WTC11 (cell line): Measurements from ENCODE around the gene CHST1. TPM values are rescaled to one million over a fixed set of nuclear protein-coding genes. Genes with fewer than 3 reads are reported as not detected.

ENCODE experiments used
- ATAC-seq: fragments of 200-7000 bp; cut with Tn5 transposase; 2 replicates; pipeline ENCODE4 v1.10.0; 2021; ENCODE audit warnings: mild to moderate bottlenecking, moderate library complexity
- CTCF ChIA-PET: fragments of 300-600 bp; sonication (Branson Sonifier 250); formaldehyde crosslinking; loops from one replicate; lab custom pipeline; 2021; ENCODE audit warnings: antibody characterized with exemption; lab: Charles Lee
- POLR2A ChIA-PET: fragments of 350-600 bp; sonication (Branson Sonifier 250); formaldehyde crosslinking; loops from one replicate; lab custom pipeline; 2021; ENCODE audit warnings: antibody characterized with exemption; lab: Charles Lee
- DNase-seq: peaks from one replicate; pipeline ENCODE4 v3.0.0; 2021; ENCODE audit warnings: low spot score
- H3K27ac Mint-ChIP-seq: 2 replicates; pipeline ENCODE4 v1.8.0; 2021; ENCODE audit warnings: mixed read lengths
- H3K27me3 Mint-ChIP-seq: 2 replicates; pipeline ENCODE4 v1.8.0; 2021; ENCODE audit warnings: low read depth, mild to moderate bottlenecking, moderate library complexity, mixed read lengths
- H3K36me3 Mint-ChIP-seq: 2 replicates; pipeline ENCODE4 v1.8.0; 2021; ENCODE audit warnings: mixed read lengths
- H3K4me1 Mint-ChIP-seq: 2 replicates; pipeline ENCODE4 v1.8.0; 2022; ENCODE audit warnings: mixed read lengths
- H3K4me3 Mint-ChIP-seq: 2 replicates; pipeline ENCODE4 v1.8.0; 2021; ENCODE audit warnings: mild to moderate bottlenecking, moderate library complexity, mixed read lengths
- H3K9me3 Mint-ChIP-seq: 2 replicates; pipeline ENCODE4 v1.8.0; 2021; ENCODE audit warnings: mixed read lengths
- ATF2 ChIP-seq: sonication (generic); formaldehyde crosslinking; IDR thresholded peaks from 2 replicates; pipeline ENCODE4 v1.8.1; 2022; ENCODE audit warnings: low read depth, missing genetic modification reagents, borderline replicate concordance
- ATF3 ChIP-seq: sonication (generic); formaldehyde crosslinking; conservative IDR thresholded peaks from 2 replicates; pipeline ENCODE4 v1.8.1; 2022; ENCODE audit warnings: mild to moderate bottlenecking, missing genetic modification reagents
- CTCF ChIP-seq: fragments of 200-600 bp; IDR thresholded peaks from 2 replicates; pipeline ENCODE4 v1.8.0; 2022; ENCODE audit warnings: antibody characterized with exemption
- ELF4 ChIP-seq: sonication (generic); formaldehyde crosslinking; IDR thresholded peaks from 2 replicates; pipeline ENCODE4 v1.8.1; 2022; ENCODE audit warnings: low read depth, mild to moderate bottlenecking, moderate library complexity, missing genetic modification reagents
- ESRRA ChIP-seq: sonication (generic); formaldehyde crosslinking; IDR thresholded peaks from 2 replicates; pipeline ENCODE4 v1.8.1; 2022; ENCODE audit warnings: mild to moderate bottlenecking, missing genetic modification reagents, borderline replicate concordance
- GABPB1 ChIP-seq: sonication (generic); formaldehyde crosslinking; IDR thresholded peaks from 2 replicates; pipeline ENCODE4 v1.8.1; 2023; ENCODE audit warnings: mild to moderate bottlenecking, missing genetic modification reagents
- HMGA2 ChIP-seq: fragments of 250-450 bp; sonication (Bioruptor Pico); IDR thresholded peaks from 2 replicates; pipeline ENCODE4 v1.4.0; 2021; ENCODE audit warnings: mild to moderate bottlenecking, moderate library complexity
- IRF1 ChIP-seq: sonication (generic); formaldehyde crosslinking; IDR thresholded peaks from 2 replicates; pipeline ENCODE4 v1.8.0; 2023; ENCODE audit warnings: missing genetic modification reagents
- IRF2 ChIP-seq: sonication (generic); formaldehyde crosslinking; IDR thresholded peaks from 2 replicates; pipeline ENCODE4 v1.8.0; 2022; ENCODE audit warnings: low read depth, missing genetic modification reagents, borderline replicate concordance
- MXD4 ChIP-seq: fragments of 250-450 bp; sonication (Bioruptor Pico); IDR thresholded peaks from 2 replicates; pipeline ENCODE4 v1.8.0; 2021; ENCODE audit warnings: mild to moderate bottlenecking, moderate library complexity, borderline replicate concordance
- MYBL2 ChIP-seq: sonication (generic); formaldehyde crosslinking; IDR thresholded peaks from 2 replicates; pipeline ENCODE4 v1.8.1; 2023; ENCODE audit warnings: mild to moderate bottlenecking, moderate library complexity, missing genetic modification reagents
- NR2C2 ChIP-seq: sonication (generic); formaldehyde crosslinking; IDR thresholded peaks from 2 replicates; pipeline ENCODE4 v1.8.0; 2022; ENCODE audit warnings: mild to moderate bottlenecking, missing genetic modification reagents
- OVOL2 ChIP-seq: fragments of 250-450 bp; sonication (Bioruptor Pico); IDR thresholded peaks from 2 replicates; pipeline ENCODE4 v1.9.0; 2021; ENCODE audit warnings: mild to moderate bottlenecking, borderline replicate concordance
- PREB ChIP-seq: sonication (generic); formaldehyde crosslinking; IDR thresholded peaks from 2 replicates; pipeline ENCODE4 v1.8.1; 2022; ENCODE audit warnings: mild to moderate bottlenecking, missing genetic modification reagents, moderate library complexity, borderline replicate concordance
- SMAD3 ChIP-seq: sonication (generic); formaldehyde crosslinking; IDR thresholded peaks from 2 replicates; pipeline ENCODE4 v1.8.0; 2022; ENCODE audit warnings: missing genetic modification reagents, mild to moderate bottlenecking, borderline replicate concordance
- TEAD4 ChIP-seq: sonication (generic); formaldehyde crosslinking; IDR thresholded peaks from 2 replicates; pipeline ENCODE4 v1.8.0; 2022; ENCODE audit warnings: mild to moderate bottlenecking, missing genetic modification reagents
- ZBTB43 ChIP-seq: sonication (generic); formaldehyde crosslinking; IDR thresholded peaks from 2 replicates; pipeline ENCODE4 v1.8.1; 2023; ENCODE audit warnings: mild to moderate bottlenecking, missing genetic modification reagents
- ZNF423 ChIP-seq: fragments of 250-450 bp; sonication (Bioruptor Pico); IDR thresholded peaks from 2 replicates; pipeline ENCODE4 v2.1.2; 2022; ENCODE audit warnings: mild to moderate bottlenecking, moderate library complexity
- ZNF425 ChIP-seq: fragments of 250-450 bp; sonication (Bioruptor Pico); conservative IDR thresholded peaks from 2 replicates; pipeline ENCODE4 v1.9.0; 2021; ENCODE audit warnings: mild to moderate bottlenecking
- total RNA-seq: library from RNA; stranded (reverse); gene quantifications from 3 replicates; pipeline ENCODE4 v1.2.3, GENCODE V29; 2021

CHST1 gene
- total RNA-seq, 1 experiment from 2014 or later: 2.4 TPM

GRCh38 chr11:45653277-45653676 is 12.1 kb downstream of the CHST1 start (continued):
- no peak for TF ChIP-seq PREB (CRISPR knock-in tag)
- no peak for TF ChIP-seq MXD4 (CRISPR knock-in tag)
- TF ChIP-seq SMAD3 (CRISPR knock-in tag): no peak
- no peak for TF ChIP-seq ATF2
- TF ChIP-seq ZBTB43: no peak
- no peak for TF ChIP-seq TEAD4 (CRISPR knock-in tag)
- no peak for TF ChIP-seq OVOL2 (CRISPR knock-in tag)
- TF ChIP-seq NR2C2 (CRISPR knock-in tag): no peak
- no peak for TF ChIP-seq ATF3 (CRISPR knock-in tag)

- Mint-ChIP-seq H3K27me3 (no peaks in the 10 kb centered on the region; the same call in 1 of the 2 replicates), H3K4me3 (no peak overlapping the region), H3K9me3 (no peaks in the 10 kb centered on the region), H3K27ac (no peak overlapping the region; the same call in 1 of the 2 replicates), H3K4me1 (peaks cover 30% of the 10 kb centered on the region), H3K36me3 (no peaks in the 10 kb centered on the region)
- no peak for TF ChIP-seq IRF2 (CRISPR knock-in tag)
- no peak for TF ChIP-seq ZNF425 (CRISPR knock-in tag)
- no peak for TF ChIP-seq ELF4
- TF ChIP-seq ESRRA: no peak
- TF ChIP-seq IRF1 (CRISPR knock-in tag): no peak
- TF ChIP-seq CTCF: no peak
- TF ChIP-seq ZNF423 (CRISPR knock-in tag): no peak
- TF ChIP-seq HMGA2: no peak
- TF ChIP-seq MYBL2: no peak
- TF ChIP-seq GABPB1: no peak
- no peak for DNase-seq
- ChIA-PET CTCF (interaction anchor here (0.7 to 1.3 kb wide), 3 partner anchors 68 to 282 kb away, joined by 3 to 7 read pairs (median 4); no protein-coding TSS in a partner anchor), POLR2A (no interaction called here)
- ATAC-seq: no peak
Measured at GRCh38 chr11:45652781-45653180, 12.6 kb downstream of the CHST1 start.
